Colonic mucosa (tissue), 4 donors: ENCODE measurements around the gene DKK2. TPM values are rescaled to one million over a fixed set of nuclear protein-coding genes. Genes with fewer than 3 reads are reported as not detected.

ENCODE experiments used
- DNase-seq: peaks from one replicate; pipeline ENCODE4 v3.0.0-alpha.2; 2020
- H3K27ac ChIP-seq: fragments of 200-600 bp; one replicate; pipeline ENCODE4 v1.8.0; 2021
- H3K27me3 ChIP-seq: fragments of 200-600 bp; one replicate; pipeline ENCODE4 v1.8.0; 2021
- H3K36me3 ChIP-seq: fragments of 200-600 bp; one replicate; pipeline ENCODE4 v1.8.0; 2021
- H3K4me1 ChIP-seq: fragments of 200-600 bp; one replicate; pipeline ENCODE4 v1.8.0; 2021; ENCODE audit warnings: mild to moderate bottlenecking
- H3K4me3 ChIP-seq: fragments of 200-600 bp; one replicate; pipeline ENCODE4 v1.8.0; 2021
- H3K9ac ChIP-seq, 2 donors: one replicate each; pipeline ENCODE4 v1.7.0; 2013; ENCODE audit warnings: control low read depth in 2 of 2, low read depth in 2 of 2, low read length in 2 of 2
- H3K9me3 ChIP-seq: fragments of 200-600 bp; one replicate; pipeline ENCODE4 v1.8.0; 2021
- intact Hi-C: fragments of 100-400 bp; cut with DNase I; formaldehyde crosslinking; loops from one replicate; pipeline ENCODE4 v1.14.1; 2022
- total RNA-seq, 2 donors: library from RNA; stranded (reverse); fragmentation: NEBNext Ultra II Directional in 1 of 2; extraction: Animal tissue kit (Norgen Biotek cat#: 25700) in 1 of 2; gene quantifications; one replicate each; pipeline ENCODE4 v1.2.1, GENCODE V29; 2021
- TF ChIP-seq, protein P1 (sequence below): fragments of 200-600 bp; IDR thresholded peaks from one replicate; pipeline ENCODE4 v1.8.0; 2022; ENCODE audit warnings: antibody characterized with exemption, mild to moderate bottlenecking
- donor health status: healthy.
- donor health status: DM: no; HTN: no; CAD: no.
- donor health status: DM: no; HTN: no; CAD: no.

Gene DKK2
- total RNA-seq, 2 donors from 2014 or later, result 0.56 TPM; not detected in 1

DNA sequence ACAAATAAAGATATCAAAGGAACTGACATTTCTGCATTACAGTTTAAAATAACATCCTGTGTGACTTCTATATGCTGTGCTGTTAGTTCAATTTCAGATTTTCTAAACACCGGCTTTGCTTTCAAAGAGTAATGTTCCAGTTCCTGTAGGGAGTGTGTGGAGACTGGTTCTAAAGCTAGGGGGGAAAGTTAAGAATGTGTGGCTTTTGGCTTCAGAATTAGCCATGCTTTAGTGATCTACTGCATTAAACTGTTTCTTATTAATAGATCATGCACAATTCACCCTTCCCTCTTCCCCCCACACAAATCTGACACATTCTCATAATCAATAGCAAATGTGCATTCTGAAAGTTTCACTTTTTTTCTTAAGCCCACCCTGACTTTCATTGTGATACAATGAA is 32.0 kb upstream of the DKK2 start:
- Histone ChIP-seq H3K9me3 (no peaks in the 10 kb centered on the region), H3K4me1 (no peaks in the 10 kb centered on the region), H3K36me3 (no peaks in the 10 kb centered on the region), H3K4me3 (no peak overlapping the region), H3K27ac (no peak overlapping the region), H3K27me3 (no peaks in the 10 kb centered on the region), H3K9ac (no peak overlapping the region)
- TF ChIP-seq, protein P1, sequence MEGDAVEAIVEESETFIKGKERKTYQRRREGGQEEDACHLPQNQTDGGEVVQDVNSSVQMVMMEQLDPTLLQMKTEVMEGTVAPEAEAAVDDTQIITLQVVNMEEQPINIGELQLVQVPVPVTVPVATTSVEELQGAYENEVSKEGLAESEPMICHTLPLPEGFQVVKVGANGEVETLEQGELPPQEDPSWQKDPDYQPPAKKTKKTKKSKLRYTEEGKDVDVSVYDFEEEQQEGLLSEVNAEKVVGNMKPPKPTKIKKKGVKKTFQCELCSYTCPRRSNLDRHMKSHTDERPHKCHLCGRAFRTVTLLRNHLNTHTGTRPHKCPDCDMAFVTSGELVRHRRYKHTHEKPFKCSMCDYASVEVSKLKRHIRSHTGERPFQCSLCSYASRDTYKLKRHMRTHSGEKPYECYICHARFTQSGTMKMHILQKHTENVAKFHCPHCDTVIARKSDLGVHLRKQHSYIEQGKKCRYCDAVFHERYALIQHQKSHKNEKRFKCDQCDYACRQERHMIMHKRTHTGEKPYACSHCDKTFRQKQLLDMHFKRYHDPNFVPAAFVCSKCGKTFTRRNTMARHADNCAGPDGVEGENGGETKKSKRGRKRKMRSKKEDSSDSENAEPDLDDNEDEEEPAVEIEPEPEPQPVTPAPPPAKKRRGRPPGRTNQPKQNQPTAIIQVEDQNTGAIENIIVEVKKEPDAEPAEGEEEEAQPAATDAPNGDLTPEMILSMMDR, result no peak
- DNase-seq, result no peak
- intact Hi-C loops, result no loop called here

DNA sequence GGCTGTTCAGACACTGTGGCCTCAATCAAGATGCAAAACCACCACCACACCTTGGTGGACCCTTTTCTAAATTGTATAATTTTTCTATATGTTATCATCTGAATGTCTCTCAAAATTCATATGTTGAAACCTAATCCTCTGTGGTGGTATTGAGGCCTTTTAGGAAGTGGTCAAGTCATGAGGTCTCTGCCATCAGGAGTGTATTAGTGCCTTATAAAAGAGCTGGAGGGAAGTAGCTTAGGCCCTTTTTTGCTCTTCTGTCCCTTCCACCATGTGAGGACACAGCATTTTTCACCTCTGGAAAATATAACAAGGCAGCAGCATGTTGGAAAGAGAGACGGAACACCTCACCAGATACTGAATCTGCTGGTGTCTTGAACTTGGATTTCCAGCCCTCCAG is 30.5 kb upstream of the DKK2 start:
- Histone ChIP-seq H3K4me3 (no peak overlapping the region), H3K36me3 (no peaks in the 10 kb centered on the region), H3K9ac (no peak overlapping the region), H3K27me3 (no peaks in the 10 kb centered on the region), H3K27ac (no peak overlapping the region), H3K4me1 (no peaks in the 10 kb centered on the region), H3K9me3 (no peaks in the 10 kb centered on the region)
- TF ChIP-seq, protein P1, result no peak
- intact Hi-C loops, result no loop called here
- DNase-seq, result no peak

DNA sequence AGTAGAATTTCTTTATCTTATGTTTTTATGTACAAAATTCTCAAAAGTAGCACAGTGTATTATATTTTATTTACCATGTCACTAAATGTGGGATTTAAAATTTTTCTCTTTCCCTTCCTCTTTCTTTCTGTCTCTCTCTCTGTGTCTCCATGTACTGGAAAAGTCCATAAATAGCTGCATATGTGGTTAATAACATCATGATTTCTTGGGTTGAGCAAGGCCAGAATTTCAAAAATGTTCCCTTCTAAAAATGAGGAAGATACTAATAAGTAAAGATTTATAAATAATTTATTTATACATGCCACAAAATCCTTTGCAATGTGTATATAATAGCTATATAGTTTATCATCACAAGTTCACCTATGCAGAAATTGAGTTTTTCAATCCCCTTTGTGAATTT is 29.1 kb upstream of the DKK2 start:
- Histone ChIP-seq H3K4me1 (no peaks in the 10 kb centered on the region), H3K36me3 (no peaks in the 10 kb centered on the region), H3K9ac (no peak overlapping the region), H3K9me3 (no peaks in the 10 kb centered on the region), H3K27ac (no peak overlapping the region), H3K4me3 (no peak overlapping the region), H3K27me3 (no peaks in the 10 kb centered on the region)
- TF ChIP-seq, protein P1, result no peak
- intact Hi-C loops, result no loop called here
- no peak for DNase-seq

DNA sequence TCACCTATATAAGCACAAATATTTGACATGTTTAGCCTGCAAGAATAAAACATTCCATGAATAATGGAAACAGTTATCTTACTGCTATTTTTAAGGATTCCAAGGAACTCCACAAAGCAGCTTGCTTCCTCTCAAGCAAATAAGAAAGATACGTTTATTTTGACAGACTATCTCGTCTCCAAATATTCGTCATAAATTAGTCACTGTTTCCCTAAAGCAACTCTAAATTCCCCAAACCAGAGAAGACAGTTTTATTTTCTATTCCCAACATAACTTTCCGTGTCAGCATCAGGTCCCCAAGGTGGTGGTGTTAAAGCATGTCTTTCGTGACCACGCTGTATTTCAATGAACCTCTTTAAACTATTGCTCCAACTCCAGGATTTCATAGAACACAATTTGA is 24.3 kb upstream of the DKK2 start:
- Histone ChIP-seq H3K4me1 (no peaks in the 10 kb centered on the region), H3K27me3 (no peaks in the 10 kb centered on the region), H3K9ac (no peak overlapping the region), H3K9me3 (no peaks in the 10 kb centered on the region), H3K36me3 (no peaks in the 10 kb centered on the region), H3K27ac (no peak overlapping the region), H3K4me3 (no peak overlapping the region)
- DNase-seq, result no peak
- TF ChIP-seq, protein P1, result no peak
- intact Hi-C loops, result no loop called here

DNA sequence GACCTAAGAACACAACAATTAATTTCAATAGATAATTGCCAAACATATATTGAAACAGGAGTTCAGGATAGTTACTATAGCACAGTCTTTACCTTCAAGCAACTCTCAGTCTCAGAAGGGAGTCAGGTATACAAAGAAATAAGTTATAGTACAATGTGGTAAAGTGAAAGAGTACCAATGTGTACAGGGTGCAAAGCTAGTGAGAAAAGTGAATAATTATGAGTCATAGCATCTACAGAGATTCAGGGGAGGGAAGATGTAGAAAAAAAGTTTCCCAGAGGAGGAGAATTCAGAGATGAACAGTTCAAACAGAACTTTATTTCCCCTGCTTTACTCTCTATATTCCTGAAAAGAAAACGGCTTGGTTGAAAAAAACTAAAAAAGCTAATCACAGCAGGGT is 22.7 kb upstream of the DKK2 start:
- intact Hi-C loops, result loop anchor here (10.0 kb wide), 1 partner anchor 126 kb away; no protein-coding TSS in a partner anchor
- Histone ChIP-seq H3K9me3 (no peaks in the 10 kb centered on the region), H3K27me3 (no peaks in the 10 kb centered on the region), H3K4me1 (no peaks in the 10 kb centered on the region), H3K9ac (no peak overlapping the region), H3K27ac (no peak overlapping the region), H3K36me3 (no peaks in the 10 kb centered on the region), H3K4me3 (no peak overlapping the region)
- DNase-seq, result no peak
- TF ChIP-seq, protein P1, result no peak
